Chondrocyte (in vitro differentiated cells): ENCODE data around the gene TSPAN13. TPM values are rescaled to one million over a fixed set of nuclear protein-coding genes. Genes with fewer than 3 reads are reported as not detected.
A peak's percentile ranks its signal among the peaks of the same experiment; 100 is the strongest.

ENCODE experiments used
- DNase-seq: peaks from one replicate; pipeline ENCODE4 v3.0.0; 2021; ENCODE audit warnings: mixed read lengths, low spot score
- H3K27ac Mint-ChIP-seq: one replicate; pipeline ENCODE4 v1.8.0; 2021; ENCODE audit warnings: mild to moderate bottlenecking, moderate library complexity, mixed read lengths; ENCODE audit not compliant: unreplicated experiment
- H3K27me3 Mint-ChIP-seq: 2 replicates; pipeline ENCODE4 v1.8.0; 2021; ENCODE audit warnings: low read depth, mixed read lengths
- H3K36me3 Mint-ChIP-seq: 2 replicates; pipeline ENCODE4 v1.8.0; 2021; ENCODE audit warnings: low read depth, mixed read lengths
- H3K4me1 Mint-ChIP-seq: 2 replicates; pipeline ENCODE4 v1.8.0; 2021; ENCODE audit warnings: low read depth, mild to moderate bottlenecking, mixed read lengths
- H3K4me3 Mint-ChIP-seq: one replicate; pipeline ENCODE4 v1.8.0; 2021; ENCODE audit warnings: mild to moderate bottlenecking, moderate library complexity, mixed read lengths; ENCODE audit not compliant: unreplicated experiment
- H3K9me3 Mint-ChIP-seq: 2 replicates; pipeline ENCODE4 v1.8.0; 2021; ENCODE audit warnings: low read depth, mixed read lengths
- total RNA-seq: library from RNA; stranded (reverse); gene quantifications from 3 replicates; pipeline ENCODE4 v1.2.1, GENCODE V29; 2021
- TF ChIP-seq, protein P1 (sequence below): fragments of 200-600 bp; sonication (generic); IDR thresholded peaks from 2 replicates; pipeline ENCODE4 v1.5.0; 2021; ENCODE audit warnings: antibody characterized with exemption, mild to moderate bottlenecking, moderate library complexity

TSPAN13 gene
- total RNA-seq, 1 donor from 2014 or later = 21.0 TPM

DNA sequence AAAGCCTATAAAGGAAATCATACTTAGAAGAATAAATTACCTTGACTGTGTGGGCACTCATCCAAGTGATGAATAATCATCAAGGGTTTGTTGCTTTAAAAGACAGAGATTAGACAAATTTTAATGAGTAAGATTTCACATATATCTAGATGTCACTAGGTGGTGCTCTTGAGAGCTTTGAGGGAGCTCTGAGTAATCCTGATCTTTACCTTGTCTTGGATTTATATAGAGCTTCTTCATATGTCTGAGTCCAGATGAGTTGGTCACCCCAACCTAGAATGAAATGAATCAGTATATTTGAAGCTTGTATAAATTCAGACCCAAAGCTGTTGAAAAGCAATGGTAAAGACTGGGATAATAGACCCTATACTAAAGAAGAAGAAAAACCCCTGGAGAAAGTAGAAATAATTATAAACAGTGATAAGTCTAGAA is 47.6 kb downstream of the TSPAN13 start:
- no peak overlapping the region for H3K4me3 Mint-ChIP-seq

DNA sequence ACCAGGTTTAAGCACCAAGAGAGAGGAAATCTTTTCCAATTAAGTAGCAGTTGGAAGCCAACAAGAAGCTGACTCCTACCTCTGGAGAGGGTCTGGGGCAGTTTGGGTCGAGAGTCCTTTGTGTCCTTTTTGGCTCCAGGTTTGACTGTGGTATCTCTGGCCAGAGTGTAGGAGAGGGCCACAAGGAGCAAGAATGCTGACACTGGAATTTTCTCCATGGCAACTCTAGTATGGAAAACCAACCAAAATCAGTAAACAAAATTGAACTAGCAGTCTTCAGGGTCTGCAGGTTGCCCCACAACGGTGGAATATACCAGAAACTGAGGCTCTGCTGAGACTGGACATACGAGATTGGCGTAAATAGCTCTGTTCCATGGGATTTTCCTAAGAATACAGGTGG is 48.0 kb downstream of the TSPAN13 start:
- no peak for DNase-seq
- H3K27me3 Mint-ChIP-seq = no peaks in the 10 kb centered on the region
- peaks cover 2% of the 10 kb centered on the region for H3K4me1 Mint-ChIP-seq
- no peak overlapping the region for H3K4me3 Mint-ChIP-seq
- TF ChIP-seq, protein P1, sequence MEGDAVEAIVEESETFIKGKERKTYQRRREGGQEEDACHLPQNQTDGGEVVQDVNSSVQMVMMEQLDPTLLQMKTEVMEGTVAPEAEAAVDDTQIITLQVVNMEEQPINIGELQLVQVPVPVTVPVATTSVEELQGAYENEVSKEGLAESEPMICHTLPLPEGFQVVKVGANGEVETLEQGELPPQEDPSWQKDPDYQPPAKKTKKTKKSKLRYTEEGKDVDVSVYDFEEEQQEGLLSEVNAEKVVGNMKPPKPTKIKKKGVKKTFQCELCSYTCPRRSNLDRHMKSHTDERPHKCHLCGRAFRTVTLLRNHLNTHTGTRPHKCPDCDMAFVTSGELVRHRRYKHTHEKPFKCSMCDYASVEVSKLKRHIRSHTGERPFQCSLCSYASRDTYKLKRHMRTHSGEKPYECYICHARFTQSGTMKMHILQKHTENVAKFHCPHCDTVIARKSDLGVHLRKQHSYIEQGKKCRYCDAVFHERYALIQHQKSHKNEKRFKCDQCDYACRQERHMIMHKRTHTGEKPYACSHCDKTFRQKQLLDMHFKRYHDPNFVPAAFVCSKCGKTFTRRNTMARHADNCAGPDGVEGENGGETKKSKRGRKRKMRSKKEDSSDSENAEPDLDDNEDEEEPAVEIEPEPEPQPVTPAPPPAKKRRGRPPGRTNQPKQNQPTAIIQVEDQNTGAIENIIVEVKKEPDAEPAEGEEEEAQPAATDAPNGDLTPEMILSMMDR = no peak
- no peaks in the 10 kb centered on the region for H3K9me3 Mint-ChIP-seq
- no peak overlapping the region for H3K27ac Mint-ChIP-seq
- no peaks in the 10 kb centered on the region for H3K36me3 Mint-ChIP-seq

More for the DNA sequence above, 47.6 kb downstream of the TSPAN13 start:
- Mint-ChIP-seq H3K27me3 (no peaks in the 10 kb centered on the region), H3K36me3 (no peaks in the 10 kb centered on the region), H3K9me3 (no peaks in the 10 kb centered on the region), H3K27ac (no peak overlapping the region), H3K4me1 (peaks cover 2% of the 10 kb centered on the region)
- TF ChIP-seq, protein P1 = peak; percentile 86
- no peak for DNase-seq

DNA sequence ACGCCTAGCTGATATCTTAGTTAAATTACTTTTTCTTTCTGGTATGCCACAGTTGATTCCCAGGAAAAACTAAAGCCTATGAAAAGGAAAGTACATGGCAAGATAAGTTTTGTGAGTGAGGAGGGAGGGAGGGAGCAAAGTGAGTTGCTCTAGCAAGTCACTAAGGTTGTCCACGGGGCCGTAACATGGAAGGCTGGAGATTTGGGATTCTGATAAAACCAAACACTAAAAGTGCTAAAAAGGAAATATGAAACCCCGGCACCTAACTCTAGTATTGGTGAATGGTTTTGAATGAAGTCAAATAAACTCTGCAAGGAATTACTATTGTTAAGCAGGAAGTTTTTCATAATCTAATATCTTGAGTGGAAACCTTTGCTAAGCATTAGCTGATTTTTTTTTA is 49.6 kb downstream of the TSPAN13 start:
- H3K4me1 Mint-ChIP-seq = peaks cover 2% of the 10 kb centered on the region
- no peaks in the 10 kb centered on the region for H3K36me3 Mint-ChIP-seq
- no peak for DNase-seq
- H3K27me3 Mint-ChIP-seq = no peaks in the 10 kb centered on the region
- H3K4me3 Mint-ChIP-seq = no peak overlapping the region
- TF ChIP-seq, protein P1 = no peak
- H3K27ac Mint-ChIP-seq = no peak overlapping the region
- no peaks in the 10 kb centered on the region for H3K9me3 Mint-ChIP-seq

DNA sequence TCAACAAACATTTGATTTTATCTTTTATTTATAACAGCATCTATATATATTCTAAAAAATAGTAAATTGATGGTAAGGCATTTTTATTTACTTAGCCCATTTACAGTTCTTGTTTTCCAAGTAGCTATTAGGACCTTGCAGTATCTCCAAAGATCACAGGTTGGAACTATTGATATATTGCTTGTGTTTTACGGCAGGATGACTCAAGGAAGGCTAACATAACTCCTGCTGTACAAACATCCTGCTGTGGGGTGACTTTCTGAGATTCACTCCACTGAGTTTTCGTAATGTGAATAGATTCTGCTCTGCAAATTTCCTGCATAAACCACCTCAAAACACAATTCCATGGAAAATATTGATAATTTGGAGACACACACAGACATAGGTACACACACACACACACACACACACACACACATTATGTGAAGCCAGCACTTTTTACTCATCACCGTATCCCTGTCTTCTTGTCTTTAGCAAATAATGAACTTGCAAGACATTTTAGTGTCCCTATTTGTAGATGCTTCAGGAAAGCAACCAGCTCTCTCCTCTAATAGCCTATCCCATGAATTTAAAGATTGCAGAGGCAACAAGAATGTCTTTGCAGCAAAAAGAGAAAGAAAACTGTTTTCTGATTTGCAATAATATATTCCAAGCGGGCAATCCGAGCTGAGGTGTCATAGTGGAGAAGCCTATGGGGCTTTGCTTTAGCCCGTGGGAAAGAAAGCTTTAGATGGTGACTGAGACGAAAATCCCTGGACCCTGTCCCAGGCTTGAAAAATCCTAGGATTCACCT is 50.5 kb downstream of the TSPAN13 start:
- Mint-ChIP-seq H3K27me3 (no peaks in the 10 kb centered on the region), H3K27ac (no peak overlapping the region), H3K9me3 (no peaks in the 10 kb centered on the region), H3K4me3 (no peak overlapping the region), H3K36me3 (no peaks in the 10 kb centered on the region), H3K4me1 (peaks cover 2% of the 10 kb centered on the region)
- no peak for DNase-seq
- TF ChIP-seq, protein P1 = no peak

DNA sequence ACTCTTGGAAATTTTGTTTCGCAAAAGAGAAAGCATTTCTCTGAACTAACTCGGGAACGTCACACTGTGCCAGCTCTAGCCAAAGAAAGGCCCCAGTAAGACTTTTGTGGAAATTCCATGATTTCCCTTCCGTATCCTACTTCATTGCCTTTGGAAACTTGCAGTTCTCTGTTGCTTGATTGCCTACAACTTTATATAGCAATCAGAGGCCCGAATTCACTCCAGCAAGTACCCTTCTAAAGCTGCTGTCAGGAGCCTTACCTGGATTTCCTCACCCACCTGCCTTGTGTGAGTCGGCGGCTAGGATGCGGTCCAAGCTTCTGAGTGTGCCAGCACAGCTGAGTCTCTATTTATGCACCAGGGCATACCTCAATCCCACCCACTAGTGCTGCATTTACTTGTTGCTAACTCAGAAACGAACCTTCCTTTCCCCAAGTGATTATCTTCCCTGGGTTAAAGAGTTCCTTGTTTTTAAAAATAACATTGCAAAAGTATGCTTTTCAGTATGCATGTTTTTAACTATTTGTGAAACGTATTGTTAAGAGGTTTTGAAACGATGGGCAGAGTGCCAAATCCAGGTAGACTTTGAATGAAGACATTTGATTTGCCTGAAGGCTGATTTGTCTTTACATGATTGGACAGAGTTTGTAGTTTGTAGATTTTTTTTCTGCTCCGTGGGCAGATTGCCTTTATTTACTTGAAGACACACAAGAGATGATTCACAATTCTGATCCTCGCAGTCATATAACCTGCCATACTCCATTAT is 51.3 kb downstream of the TSPAN13 start, which contains the start of gene AGR2:
TSS of gene AGR2 (minus strand) at position 326 of the 766 bp plus-strand sequence. CDS start 3,203 bp downstream, outside the sequence.
- H3K36me3 Mint-ChIP-seq = no peaks in the 10 kb centered on the region
- H3K4me3 Mint-ChIP-seq = no peak within 1 kb of the TSS
- no peak within 1 kb of the TSS for H3K27ac Mint-ChIP-seq
- no peaks in the 10 kb centered on the region for H3K9me3 Mint-ChIP-seq
- peaks cover 2% of the 10 kb centered on the region for H3K4me1 Mint-ChIP-seq
- TF ChIP-seq, protein P1 = no peak
- no peaks in the 10 kb centered on the region for H3K27me3 Mint-ChIP-seq
- DNase-seq = no peak
